ENCODE data around the gene SLC26A1. TPM values are rescaled to one million over a fixed set of nuclear protein-coding genes. Genes with fewer than 3 reads are reported as not detected.

Gene SLC26A1
- total and polyA plus RNA-seq, 12 donors: 0.06 to 0.66 (median 0.33) TPM; not detected in 8

DNA sequence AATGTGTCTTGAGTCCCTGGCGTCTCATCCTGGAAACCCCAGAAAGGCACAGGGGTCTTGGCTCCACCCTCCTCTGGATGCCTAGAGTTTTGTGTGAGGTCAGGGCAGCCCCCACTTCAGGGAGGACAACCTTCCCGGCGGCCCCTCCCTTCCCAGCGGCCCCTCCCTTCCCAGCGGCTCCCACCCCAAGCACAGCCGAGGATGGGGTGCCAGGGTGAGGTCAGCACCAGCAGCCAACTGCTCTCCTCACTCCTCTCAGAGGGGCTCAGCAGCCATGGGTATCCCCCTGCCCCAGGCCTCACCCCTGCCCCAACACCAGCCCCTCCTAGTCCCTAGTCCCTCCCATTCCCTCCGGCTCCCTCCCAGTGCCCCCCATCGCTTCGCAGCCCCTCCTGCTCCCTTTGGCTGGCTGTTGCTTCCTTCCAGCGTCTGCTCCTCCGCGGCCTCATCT, 37.2 kb downstream of the SLC26A1 start:
- TF ChIP-seq, protein P1, sequence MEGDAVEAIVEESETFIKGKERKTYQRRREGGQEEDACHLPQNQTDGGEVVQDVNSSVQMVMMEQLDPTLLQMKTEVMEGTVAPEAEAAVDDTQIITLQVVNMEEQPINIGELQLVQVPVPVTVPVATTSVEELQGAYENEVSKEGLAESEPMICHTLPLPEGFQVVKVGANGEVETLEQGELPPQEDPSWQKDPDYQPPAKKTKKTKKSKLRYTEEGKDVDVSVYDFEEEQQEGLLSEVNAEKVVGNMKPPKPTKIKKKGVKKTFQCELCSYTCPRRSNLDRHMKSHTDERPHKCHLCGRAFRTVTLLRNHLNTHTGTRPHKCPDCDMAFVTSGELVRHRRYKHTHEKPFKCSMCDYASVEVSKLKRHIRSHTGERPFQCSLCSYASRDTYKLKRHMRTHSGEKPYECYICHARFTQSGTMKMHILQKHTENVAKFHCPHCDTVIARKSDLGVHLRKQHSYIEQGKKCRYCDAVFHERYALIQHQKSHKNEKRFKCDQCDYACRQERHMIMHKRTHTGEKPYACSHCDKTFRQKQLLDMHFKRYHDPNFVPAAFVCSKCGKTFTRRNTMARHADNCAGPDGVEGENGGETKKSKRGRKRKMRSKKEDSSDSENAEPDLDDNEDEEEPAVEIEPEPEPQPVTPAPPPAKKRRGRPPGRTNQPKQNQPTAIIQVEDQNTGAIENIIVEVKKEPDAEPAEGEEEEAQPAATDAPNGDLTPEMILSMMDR (IDR thresholded peaks at IDR 0.05): no peak
- WGBS, 2 donors: 74 to 83% methylated on average over 12 of the region's 12 CpGs
- H3K36me3 ChIP-seq: peaks cover 0 to 88% (median 14%) of the 10 kb centered on the region in 9 donors

DNA sequence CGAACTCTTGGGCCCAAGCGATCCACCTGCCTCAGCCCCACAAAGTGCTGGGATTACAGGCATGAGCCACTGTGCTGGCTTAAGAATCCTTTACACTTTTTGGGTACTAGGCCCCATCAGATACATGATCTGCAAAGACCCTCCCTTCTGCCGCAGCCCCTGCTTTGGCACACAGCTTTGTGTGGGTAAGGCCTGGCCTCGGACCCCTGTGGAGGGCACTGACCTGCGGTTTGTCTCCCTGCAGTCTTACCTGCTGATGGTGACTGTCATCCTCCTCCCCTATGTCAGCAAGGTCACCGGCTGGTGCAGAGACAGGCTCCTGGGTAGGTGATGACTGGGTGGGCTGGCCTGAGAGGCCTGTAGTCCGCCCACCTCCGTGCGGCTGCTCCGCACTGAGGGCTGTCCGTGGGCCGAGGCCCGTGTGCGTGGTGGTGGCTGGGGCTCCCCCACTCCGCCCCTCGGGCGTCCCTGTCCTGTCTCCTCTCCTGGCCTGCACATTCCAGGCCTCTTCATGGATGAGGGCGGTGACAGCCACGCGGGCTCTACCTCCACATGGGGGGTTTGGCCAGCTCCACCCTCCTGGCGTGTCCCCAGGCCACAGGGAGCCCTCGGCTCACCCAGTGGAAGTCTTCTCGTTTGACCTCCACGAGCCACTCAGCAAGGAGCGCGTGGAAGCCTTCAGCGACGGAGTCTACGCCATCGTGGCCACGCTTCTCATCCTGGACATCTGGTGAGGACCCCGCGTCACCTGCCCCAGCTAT, 37.9 kb downstream of the SLC26A1 start:
- ATAC-seq: no peak
- intact Hi-C loops (cut with DNase I): loop anchor here in 1 of 10 donors (10.0 kb wide), 1 partner anchor 211 kb away; no protein-coding TSS in a partner anchor
- DNase-seq: no peak
- Histone ChIP-seq H3K36me3 (peaks cover 0 to 83% (median 14%) of the 10 kb centered on the region in 9 donors), H3K4me3 (no peak overlapping the region), H3K9me3 (no peaks in the 10 kb centered on the region), H3K27me3 (no peaks in the 10 kb centered on the region), H3K4me1 (no peaks in the 10 kb centered on the region), H3K27ac (no peak overlapping the region)
- 91 to 94% methylated on average over 33 of the region's 33 CpGs for WGBS, 2 donors
- TF ChIP-seq, protein P1 (IDR thresholded peaks at IDR 0.05): no peak

More for the DNA sequence above, 37.2 kb downstream of the SLC26A1 start:
- Histone ChIP-seq H3K4me1 (no peaks in the 10 kb centered on the region), H3K27ac (no peak overlapping the region), H3K9me3 (no peaks in the 10 kb centered on the region), H3K27me3 (no peaks in the 10 kb centered on the region), H3K4me3 (no peak overlapping the region)
- ATAC-seq (no peak), DNase-seq (no peak)
- intact Hi-C loops (cut with DNase I): loop anchor here in 1 of 10 donors (10.0 kb wide), 1 partner anchor 211 kb away; no protein-coding TSS in a partner anchor

DNA sequence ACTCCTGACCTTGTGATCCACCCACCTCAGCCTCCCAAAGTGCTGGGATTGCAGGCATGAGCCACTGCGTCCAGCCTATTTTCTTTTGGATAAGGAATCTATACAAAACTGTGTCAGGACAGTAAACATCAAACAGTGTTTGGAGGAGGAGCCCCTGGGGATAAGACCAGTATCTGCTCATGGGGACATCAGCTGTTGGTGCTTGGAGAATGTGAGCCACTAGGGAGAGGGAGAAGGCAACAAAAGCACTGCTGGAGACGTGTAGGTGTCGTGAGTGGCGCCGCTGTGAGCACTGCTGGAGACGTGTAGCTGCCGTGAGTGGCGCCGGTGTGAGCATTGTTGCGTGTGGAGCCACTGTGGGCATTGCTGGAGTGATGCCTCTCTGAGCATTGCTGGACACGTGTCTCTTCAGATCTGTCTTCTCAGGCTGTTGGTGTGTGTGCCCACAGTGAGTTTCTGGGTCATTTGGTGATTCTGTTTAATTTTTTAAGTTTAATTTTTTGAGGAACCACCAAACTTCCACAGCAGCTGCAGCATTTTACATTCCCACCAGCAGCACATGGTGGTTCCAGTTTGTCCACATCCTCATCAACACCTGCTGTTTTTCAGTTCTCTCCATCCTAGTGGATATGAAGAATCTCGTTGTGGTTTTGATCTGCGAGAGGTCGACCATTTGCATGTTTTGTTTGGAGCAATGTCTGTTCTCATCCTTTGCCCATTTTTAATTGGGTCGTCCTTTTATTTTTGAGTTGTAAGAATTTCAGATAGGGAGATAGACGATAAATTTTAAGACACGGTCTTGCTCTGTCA, 38.8 kb downstream of the SLC26A1 start:
- WGBS, 2 donors: 91% methylated on average over 17 of the region's 17 CpGs
- H3K36me3 ChIP-seq: peaks cover 0 to 79% (median 14%) of the 10 kb centered on the region in 9 donors
- DNase-seq: no peak
- H3K4me3 ChIP-seq: no peak overlapping the region
- intact Hi-C loops (cut with DNase I): loop anchor here in 1 of 10 donors (10.0 kb wide), 1 partner anchor 210 kb away; no protein-coding TSS in a partner anchor
- H3K4me1 ChIP-seq: no peaks in the 10 kb centered on the region
- no peak for ATAC-seq
- H3K27ac ChIP-seq: no peak overlapping the region
- no peaks in the 10 kb centered on the region for H3K9me3 ChIP-seq
- no peaks in the 10 kb centered on the region for H3K27me3 ChIP-seq
- TF ChIP-seq, protein P1 (IDR thresholded peaks at IDR 0.05): no peak

DNA sequence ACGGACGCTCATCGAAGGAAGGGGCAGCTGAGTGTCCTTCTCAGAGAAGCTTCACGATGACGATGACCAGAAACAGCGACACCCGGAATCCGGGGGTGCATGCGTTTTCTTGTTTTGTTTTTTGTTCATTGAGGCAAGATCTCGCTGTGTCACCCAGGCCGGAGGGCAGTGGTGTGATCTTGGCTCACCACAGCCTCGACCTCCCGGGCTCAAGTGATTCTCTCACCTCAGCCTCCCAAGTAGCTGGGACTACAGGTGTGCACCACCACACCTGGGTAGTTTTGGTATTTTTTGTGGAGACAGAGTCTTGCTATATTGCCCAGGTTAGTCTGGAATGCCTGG, 39.7 kb downstream of the SLC26A1 start:
- Histone ChIP-seq H3K4me1 (peaks cover 0 to under 1% (median 0%) of the 10 kb centered on the region in 9 donors), H3K27me3 (no peaks in the 10 kb centered on the region), H3K9me3 (no peaks in the 10 kb centered on the region), H3K27ac (no peak overlapping the region), H3K4me3 (no peak overlapping the region), H3K36me3 (peaks cover 0 to 72% (median 14%) of the 10 kb centered on the region in 9 donors)
- intact Hi-C loops (cut with DNase I): loop anchor here in 1 of 10 donors (10.0 kb wide), 1 partner anchor 209 kb away; no protein-coding TSS in a partner anchor
- ATAC-seq: no peak
- no peak for DNase-seq
- TF ChIP-seq, protein P1 (IDR thresholded peaks at IDR 0.05): no peak
- WGBS, 2 donors: 97 to 98% methylated on average over 13 of the region's 13 CpGs
